Lower leg skin (tissue), 3 donors: ENCODE measurements around the gene LRRC36.

Experiments
- CTCF ChIP-seq, 3 donors: fragments of 450-650 bp; IDR thresholded peaks; one replicate each; pipeline ENCODE4 v1.5.1; 2016; ENCODE audit warnings: antibody characterized with exemption in 3 of 3, mild to moderate bottlenecking in 3 of 3, moderate library complexity in 2 of 3
- POLR2A ChIP-seq, 2 donors: fragments of 450-650 bp; IDR thresholded peaks; one replicate each; pipeline ENCODE4 v1.6.1; 2016 to 2017; ENCODE audit warnings: antibody characterized with exemption in 2 of 2, mild to moderate bottlenecking in 1 of 2, moderate library complexity in 1 of 2

GRCh38 chr16:67407788-67408452 is 81.3 kb downstream of the LRRC36 start:
- TF ChIP-seq CTCF (IDR thresholded peaks at IDR 0.05) (no peak), POLR2A (IDR thresholded peaks at IDR 0.05) (no peak)
